Regular cardiac myocyte (primary cell): Measurements from ENCODE around the gene LGR6. TPM values are rescaled to one million over a fixed set of nuclear protein-coding genes. Genes with fewer than 3 reads are reported as not detected.

Source experiments
- total RNA-seq: library from RNA; depleted of rRNA; stranded (reverse); fragments of >200 nt; gene quantifications from 2 replicates; pipeline ENCODE4 v1.2.3, GENCODE V29; 2014

The LGR6 gene, protein sequence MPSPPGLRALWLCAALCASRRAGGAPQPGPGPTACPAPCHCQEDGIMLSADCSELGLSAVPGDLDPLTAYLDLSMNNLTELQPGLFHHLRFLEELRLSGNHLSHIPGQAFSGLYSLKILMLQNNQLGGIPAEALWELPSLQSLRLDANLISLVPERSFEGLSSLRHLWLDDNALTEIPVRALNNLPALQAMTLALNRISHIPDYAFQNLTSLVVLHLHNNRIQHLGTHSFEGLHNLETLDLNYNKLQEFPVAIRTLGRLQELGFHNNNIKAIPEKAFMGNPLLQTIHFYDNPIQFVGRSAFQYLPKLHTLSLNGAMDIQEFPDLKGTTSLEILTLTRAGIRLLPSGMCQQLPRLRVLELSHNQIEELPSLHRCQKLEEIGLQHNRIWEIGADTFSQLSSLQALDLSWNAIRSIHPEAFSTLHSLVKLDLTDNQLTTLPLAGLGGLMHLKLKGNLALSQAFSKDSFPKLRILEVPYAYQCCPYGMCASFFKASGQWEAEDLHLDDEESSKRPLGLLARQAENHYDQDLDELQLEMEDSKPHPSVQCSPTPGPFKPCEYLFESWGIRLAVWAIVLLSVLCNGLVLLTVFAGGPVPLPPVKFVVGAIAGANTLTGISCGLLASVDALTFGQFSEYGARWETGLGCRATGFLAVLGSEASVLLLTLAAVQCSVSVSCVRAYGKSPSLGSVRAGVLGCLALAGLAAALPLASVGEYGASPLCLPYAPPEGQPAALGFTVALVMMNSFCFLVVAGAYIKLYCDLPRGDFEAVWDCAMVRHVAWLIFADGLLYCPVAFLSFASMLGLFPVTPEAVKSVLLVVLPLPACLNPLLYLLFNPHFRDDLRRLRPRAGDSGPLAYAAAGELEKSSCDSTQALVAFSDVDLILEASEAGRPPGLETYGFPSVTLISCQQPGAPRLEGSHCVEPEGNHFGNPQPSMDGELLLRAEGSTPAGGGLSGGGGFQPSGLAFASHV
- total RNA-seq = not detected in 2 replicates

DNA sequence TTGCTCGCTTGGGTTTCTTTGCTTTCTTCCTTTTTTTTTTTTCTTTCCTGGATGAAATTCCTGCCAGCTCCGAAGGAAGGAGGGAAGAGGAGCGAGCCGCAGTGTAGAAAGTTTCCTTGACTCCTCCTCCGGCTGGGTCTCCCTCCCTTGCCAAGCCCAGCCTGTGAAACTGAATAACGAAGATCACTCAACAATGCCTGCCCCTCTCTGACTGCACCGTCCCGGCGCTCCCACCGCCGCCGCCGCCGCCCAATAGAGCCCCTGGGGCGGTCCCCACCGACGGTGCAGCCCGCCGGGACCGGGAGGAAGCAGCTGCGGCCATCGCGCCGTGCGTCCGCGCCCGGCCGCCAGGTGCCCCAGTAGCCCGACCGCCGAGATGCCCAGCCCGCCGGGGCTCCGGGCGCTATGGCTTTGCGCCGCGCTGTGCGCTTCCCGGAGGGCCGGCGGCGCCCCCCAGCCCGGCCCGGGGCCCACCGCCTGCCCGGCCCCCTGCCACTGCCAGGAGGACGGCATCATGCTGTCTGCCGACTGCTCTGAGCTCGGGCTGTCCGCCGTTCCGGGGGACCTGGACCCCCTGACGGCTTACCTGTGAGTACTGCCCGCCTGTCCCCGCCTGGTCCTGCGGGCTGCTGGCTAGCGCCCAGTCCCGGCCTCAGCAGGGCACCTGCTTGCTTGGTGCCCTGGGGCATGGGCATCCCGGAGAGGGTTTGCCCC is at the start of gene LGR6:
TSS of gene LGR6 (plus strand) at position 186 of the 714 bp plus-strand sequence. CDS start at position 377, 191 bp downstream.

GRCh38 chr1:202144402-202145067 is 49.1 kb upstream of the LGR6 start, which contains the start of gene ARL8A:
Gene ARL8A, minus strand, starts transcription at chr1:202144737. Its CDS starts 165 bp downstream, at chr1:202144572.

GRCh38 chr1:202160377-202160940 is 33.1 kb upstream of the LGR6 start, which contains the start of gene PTPN7:
Gene PTPN7, minus strand, starts transcription at chr1:202160602. Its CDS starts 1,200 bp downstream, at chr1:202159402.

DNA sequence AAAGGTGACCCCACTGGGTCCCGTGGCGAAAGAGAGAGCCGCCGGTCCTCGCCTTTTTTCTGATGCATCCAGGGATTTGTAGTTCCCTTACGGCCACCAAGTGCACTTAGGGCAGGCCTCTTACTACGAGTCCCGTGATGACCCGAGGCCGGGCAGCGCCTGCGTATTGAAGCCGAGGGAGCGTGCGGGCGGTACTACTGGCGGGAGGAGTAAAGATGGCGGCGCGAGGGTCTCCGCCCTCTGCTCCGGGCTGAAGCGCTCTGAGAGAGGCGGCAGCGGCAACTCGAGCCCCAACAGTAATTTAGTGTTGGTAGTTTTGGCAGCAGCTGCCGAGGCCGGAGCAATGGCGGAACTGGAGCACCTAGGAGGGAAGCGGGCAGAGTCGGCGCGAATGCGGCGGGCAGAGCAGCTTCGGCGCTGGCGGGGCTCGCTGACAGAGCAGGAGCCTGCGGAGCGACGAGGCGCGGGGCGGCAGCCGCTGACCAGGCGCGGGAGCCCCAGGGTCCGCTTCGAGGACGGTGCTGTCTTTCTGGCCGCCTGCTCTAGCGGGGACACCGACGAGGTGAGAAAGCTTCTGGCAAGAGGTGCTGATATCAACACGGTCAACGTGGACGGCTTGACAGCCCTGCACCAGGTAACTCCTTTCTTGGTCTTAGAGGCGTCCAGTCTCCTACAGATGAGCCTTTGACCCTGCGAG is 155.1 kb downstream of the LGR6 start, which contains the start of gene PPP1R12B:
TSS of gene PPP1R12B (plus strand) at position 191 of the 697 bp plus-strand sequence. CDS start at position 344, 153 bp downstream.

Other genes with a start within 250 kb of the LGR6 start
- gene LMOD1, start 247.3 kb upstream of the LGR6 start, total RNA-seq = 3.1 and 25.7 TPM in 2 replicates
- 62.6 and 113 TPM in 2 replicates for gene TIMM17A, start 238.3 kb upstream of the LGR6 start, total RNA-seq
- gene RNPEP, start 211.2 kb upstream of the LGR6 start, total RNA-seq = 63.8 and 79.8 TPM in 2 replicates
- gene ELF3, start 183.2 kb upstream of the LGR6 start, total RNA-seq = 0.77 and 2.5 TPM in 2 replicates
- gene GPR37L1, start 70.9 kb upstream of the LGR6 start, total RNA-seq = not detected in 2 replicates
- 18.6 and 28.2 TPM in 2 replicates for gene ARL8A, start 49.1 kb upstream of the LGR6 start, total RNA-seq
- not detected in 2 replicates for gene PTPN7, start 33.2 kb upstream of the LGR6 start, total RNA-seq
- 16.1 and 92.6 TPM in 2 replicates for gene UBE2T, start 148.1 kb downstream of the LGR6 start, total RNA-seq
- gene PPP1R12B, start 154.9 kb downstream of the LGR6 start, total RNA-seq = 14.6 and 25.1 TPM in 2 replicates